Astrocyte of the spinal cord (primary cell): ENCODE measurements around the gene LRRFIP1.

Experiments
- DNase-seq: peaks from one replicate; pipeline ENCODE4 v3.0.0; 2011; ENCODE audit warnings: low read depth, low spot score
- H3K4me3 ChIP-seq: 2 replicates; pipeline ENCODE4 v1.5.1; 2011; ENCODE audit warnings: low read depth, mild to moderate bottlenecking, low read length, moderate library complexity
- in situ Hi-C: cut with HindIII; loops from 2 replicates; pipeline ENCODE4 v1.10.0; 2017; ENCODE audit warnings: low sequenced_read_pairs
- TF ChIP-seq, protein P1 (sequence below): IDR thresholded peaks from 2 replicates; pipeline ENCODE4 v1.5.1; 2012; ENCODE audit warnings: low read depth, mild to moderate bottlenecking, low read length, inconsistent platforms

The LRRFIP1 gene

DNA sequence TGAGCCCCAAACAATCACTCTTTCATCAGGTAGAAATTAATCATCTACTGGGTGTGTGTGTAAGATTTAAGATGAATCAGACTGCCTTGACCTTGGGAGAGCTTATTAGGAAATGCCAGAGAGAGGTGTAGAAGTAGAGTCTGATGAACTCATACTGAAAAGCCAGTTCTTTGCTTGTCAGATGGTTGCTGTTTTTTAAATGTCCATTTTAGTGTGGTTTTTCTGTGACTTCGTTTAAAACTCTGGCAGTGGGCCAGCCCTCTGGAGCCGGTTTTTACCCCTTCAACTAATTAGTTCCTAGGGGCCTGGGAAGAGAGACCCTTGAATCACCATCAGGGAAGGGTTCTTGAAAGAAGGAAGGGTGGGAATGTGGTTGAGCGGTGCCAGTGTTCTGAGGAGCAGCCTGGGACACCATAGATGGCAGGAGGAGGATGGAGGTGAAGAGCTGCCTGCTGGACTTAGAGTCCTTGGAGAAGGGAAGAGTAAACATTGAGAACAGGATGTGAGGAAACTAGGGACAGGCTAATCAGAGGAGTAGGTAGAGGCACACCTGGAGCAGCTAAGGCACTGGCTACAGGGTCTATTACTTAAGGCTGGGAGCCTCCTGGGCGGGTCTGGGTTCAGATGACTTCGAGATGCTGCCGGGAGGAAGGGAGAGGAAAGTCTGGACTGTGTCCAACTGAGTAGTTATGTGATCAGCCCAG is 66.1 kb downstream of the LRRFIP1 start:
- in situ Hi-C loops, result no loop called here
- TF ChIP-seq, protein P1, sequence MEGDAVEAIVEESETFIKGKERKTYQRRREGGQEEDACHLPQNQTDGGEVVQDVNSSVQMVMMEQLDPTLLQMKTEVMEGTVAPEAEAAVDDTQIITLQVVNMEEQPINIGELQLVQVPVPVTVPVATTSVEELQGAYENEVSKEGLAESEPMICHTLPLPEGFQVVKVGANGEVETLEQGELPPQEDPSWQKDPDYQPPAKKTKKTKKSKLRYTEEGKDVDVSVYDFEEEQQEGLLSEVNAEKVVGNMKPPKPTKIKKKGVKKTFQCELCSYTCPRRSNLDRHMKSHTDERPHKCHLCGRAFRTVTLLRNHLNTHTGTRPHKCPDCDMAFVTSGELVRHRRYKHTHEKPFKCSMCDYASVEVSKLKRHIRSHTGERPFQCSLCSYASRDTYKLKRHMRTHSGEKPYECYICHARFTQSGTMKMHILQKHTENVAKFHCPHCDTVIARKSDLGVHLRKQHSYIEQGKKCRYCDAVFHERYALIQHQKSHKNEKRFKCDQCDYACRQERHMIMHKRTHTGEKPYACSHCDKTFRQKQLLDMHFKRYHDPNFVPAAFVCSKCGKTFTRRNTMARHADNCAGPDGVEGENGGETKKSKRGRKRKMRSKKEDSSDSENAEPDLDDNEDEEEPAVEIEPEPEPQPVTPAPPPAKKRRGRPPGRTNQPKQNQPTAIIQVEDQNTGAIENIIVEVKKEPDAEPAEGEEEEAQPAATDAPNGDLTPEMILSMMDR, result no peak
- no peak for DNase-seq
- peak overlapping the region; percentile 82 for H3K4me3 ChIP-seq

DNA sequence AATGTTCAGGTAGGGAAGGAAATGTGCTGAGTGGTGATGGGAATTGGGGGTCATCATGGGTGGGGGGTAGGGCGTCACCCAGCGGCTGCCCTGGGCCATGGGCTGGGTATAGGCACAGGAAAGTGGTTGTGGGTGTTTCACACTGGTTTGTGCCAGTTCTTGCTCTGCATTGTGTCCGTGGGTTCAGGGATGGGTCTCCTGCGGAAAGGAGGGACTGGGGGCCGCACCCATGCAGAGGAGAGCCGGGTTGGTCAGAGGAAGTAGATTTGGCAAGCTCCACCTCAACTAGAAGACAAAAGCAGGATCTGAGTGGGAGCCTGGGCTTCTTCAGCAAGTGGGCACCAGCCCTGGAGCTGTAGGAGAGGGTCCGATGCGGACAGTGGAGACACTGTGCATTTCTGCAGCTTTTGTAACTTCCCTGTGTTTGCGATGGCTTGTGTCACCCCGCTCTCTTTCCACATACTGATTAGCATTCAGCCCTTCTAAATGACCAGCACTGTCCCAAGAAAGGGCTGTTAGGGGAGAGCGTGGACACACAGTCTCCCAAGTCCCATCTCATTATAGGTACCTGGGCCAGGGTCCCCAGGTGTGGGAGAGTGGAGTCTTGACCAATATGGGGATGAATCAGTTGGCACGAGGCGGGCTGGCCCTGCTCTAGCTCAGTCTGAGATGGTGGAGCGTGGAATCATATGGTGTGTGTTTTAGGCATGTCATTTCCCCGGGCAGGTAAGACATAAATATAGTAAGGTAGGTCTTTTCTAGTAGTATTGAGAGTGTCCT is 67.2 kb downstream of the LRRFIP1 start:
- no peak for DNase-seq
- in situ Hi-C loops, result no loop called here
- no peak overlapping the region for H3K4me3 ChIP-seq
- TF ChIP-seq, protein P1, result no peak

DNA sequence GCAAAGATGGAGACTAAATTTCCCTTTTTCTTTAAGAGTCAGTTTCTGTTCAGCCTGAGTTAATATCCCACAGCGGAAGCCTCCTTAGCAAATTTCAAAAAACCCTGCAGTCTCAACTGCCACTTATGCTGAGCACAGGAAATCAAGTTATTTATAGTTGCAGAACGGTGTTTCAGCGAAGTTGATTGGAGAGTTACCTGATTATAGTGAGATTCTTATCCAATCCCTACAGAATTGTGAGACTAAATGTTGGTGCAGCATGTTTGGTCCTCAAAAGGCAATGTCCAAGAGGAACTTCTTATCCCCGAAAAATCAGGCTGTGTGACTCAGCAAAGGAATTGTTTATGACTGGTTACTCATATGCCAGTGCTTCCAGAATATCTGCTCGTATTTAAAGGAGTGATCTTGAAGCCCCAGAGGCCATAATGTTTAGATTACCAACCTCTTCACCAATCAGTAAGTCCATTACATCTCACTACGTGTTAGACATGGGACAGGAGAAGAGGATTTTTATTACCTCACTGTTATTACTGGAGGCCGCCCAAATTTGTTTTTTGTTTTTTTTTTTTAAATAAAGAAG is 67.9 kb downstream of the LRRFIP1 start:
- DNase-seq, result peak; percentile 90
- H3K4me3 ChIP-seq, result no peak overlapping the region
- in situ Hi-C loops, result no loop called here
- TF ChIP-seq, protein P1, result no peak

DNA sequence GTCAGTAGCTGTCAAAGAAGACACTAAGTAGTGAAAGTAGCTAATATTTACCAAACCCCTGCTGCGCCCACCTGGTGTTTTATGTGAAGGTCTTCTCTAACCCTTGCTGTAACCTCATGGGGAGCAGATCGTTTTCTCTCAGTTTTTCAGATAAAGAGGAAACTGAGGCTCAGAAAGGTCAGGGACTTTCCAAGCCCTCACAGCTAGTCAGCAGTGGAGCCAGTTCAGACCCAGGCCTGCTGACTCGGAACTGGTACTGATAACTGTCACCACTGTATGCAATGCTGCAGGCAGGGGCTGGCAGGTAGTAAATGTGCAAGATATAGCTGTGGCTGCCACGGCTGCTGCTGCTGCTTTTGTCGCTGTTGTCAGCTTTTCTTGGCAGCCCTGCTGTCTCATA is 69.1 kb downstream of the LRRFIP1 start:
- TF ChIP-seq, protein P1, result no peak
- in situ Hi-C loops, result no loop called here
- no peak overlapping the region for H3K4me3 ChIP-seq
- no peak for DNase-seq

DNA sequence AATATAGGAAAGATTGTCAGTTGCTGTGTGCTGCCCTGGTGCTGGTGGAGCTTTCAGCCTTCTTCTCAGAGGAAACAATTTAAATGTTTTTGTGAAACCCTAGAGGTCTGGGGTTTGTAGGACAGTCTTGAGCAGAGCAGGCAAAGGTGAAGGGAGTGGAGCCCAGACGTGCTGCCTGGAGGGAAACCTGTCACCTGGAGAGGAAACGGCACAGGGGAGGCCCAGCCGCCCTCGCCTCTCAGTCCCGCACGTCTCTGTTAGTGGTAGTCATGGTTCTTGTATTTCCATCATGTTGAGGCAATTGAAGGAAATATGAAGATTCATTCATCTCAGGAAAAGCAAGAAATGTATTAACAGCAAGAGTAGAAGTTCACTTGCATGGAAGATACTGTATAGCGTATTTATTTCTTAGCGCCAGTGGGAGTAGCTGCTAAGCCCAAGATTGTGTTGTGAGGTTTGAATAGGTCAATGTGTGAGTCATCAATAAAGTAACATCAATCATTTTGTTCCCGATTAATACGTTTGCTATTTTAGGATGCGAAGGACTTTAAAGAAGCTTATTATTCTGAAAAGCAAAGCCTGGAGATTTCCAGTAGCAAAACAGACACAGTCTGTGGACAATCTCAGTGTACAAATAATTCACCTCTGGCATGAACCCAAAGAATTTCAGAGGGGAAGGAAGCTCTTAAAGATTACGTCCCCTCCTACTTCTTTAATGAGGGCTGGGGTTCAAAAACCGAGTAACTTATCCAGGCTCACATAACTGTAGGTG is 70.4 kb downstream of the LRRFIP1 start:
- DNase-seq, result no peak
- in situ Hi-C loops, result no loop called here
- TF ChIP-seq, protein P1, result no peak
- no peak overlapping the region for H3K4me3 ChIP-seq

DNA sequence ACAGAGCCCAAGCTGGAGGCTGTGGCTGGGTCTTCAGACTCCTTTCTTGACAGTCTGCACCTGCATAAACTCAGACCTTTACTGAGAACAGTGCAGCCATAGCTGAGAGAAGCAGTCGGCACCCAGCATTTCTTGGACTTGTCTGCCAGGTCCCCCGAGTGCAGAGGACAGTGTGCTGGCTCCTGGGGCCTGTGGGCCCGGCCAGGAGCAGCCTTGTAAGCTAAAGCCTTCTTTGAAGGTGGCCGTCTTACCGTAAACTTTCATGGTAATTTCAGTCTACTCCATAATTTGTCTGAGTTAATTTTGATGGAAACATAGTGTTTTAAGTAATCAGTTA is 70.9 kb downstream of the LRRFIP1 start:
- no peak for DNase-seq
- TF ChIP-seq, protein P1, result no peak
- in situ Hi-C loops, result no loop called here

More for the DNA sequence above, 70.9 kb downstream of the LRRFIP1 start:
- no peak overlapping the region for H3K4me3 ChIP-seq
